Measurements from ENCODE around the gene NUP62CL. TPM values are rescaled to one million over a fixed set of nuclear protein-coding genes. Genes with fewer than 3 reads are reported as not detected.
A peak's percentile ranks its signal among the peaks of the same experiment; 100 is the strongest.

NUP62CL gene
- total and polyA plus RNA-seq, 2 of the 13 experiments (the other 11 are each of a cell fraction or from before 2014, with no cell fraction given), result 4.2 to 5.8 TPM

GRCh38 chrX:107205770-107206696, at the start of gene NUP62CL, which contains the start of gene DNAAF6 (continued):
- TF ChIP-seq DRAP1 (CRISPR knock-in tag; IDR thresholded peaks at IDR 0.05), result peak; percentile 68
- TF ChIP-seq MIER3 (CRISPR knock-in tag; IDR thresholded peaks at IDR 0.05; ENCODE audit: borderline replicate concordance), result no peak
- peak; percentile 40; the same call in 1 of the 2 replicates for TF ChIP-seq ZFY (CRISPR knock-in tag; IDR thresholded peaks at IDR 0.05)
- TF ChIP-seq NFE2L2 (IDR thresholded peaks at IDR 0.05; ENCODE audit: low read length), result no peak
- 0 out of 2 replicates have a peak, but pooled peaks have one; percentile 22 for TF ChIP-seq CHD4 (IDR thresholded peaks at IDR 0.05; ENCODE audit: borderline replicate concordance, low read length)
- no peak for TF ChIP-seq ZNF629 (CRISPR knock-in tag; conservative IDR thresholded peaks at IDR 0.05)
- peak; percentile 80 for TF ChIP-seq NFYC (CRISPR knock-in tag; IDR thresholded peaks at IDR 0.05)
- TF ChIP-seq ZSCAN30 (CRISPR knock-in tag; IDR thresholded peaks at IDR 0.05), result no peak
- TF ChIP-seq ZNF124 (CRISPR knock-in tag; IDR thresholded peaks at IDR 0.05), result no peak
- TF ChIP-seq RORA (CRISPR knock-in tag; IDR thresholded peaks at IDR 0.05), result no peak
- no peak for TF ChIP-seq ZNF414 (CRISPR knock-in tag; IDR thresholded peaks at IDR 0.05)
- TF ChIP-seq MXD1 (CRISPR knock-in tag; IDR thresholded peaks at IDR 0.05), result no peak
- peak; percentile 15; the same call in 1 of the 2 replicates for TF ChIP-seq E2F1 (CRISPR knock-in tag; IDR thresholded peaks at IDR 0.05)
- TF ChIP-seq SKIL (CRISPR knock-in tag; IDR thresholded peaks at IDR 0.05; ENCODE audit: borderline replicate concordance), result no peak
- TF ChIP-seq CREB1 (IDR thresholded peaks at IDR 0.05), result no peak
- TF ChIP-seq CREB1 (CRISPR knock-in tag; IDR thresholded peaks at IDR 0.05), result peak; percentile 55; the same call in 1 of the 2 replicates
- no peak for TF ChIP-seq ZNF274 (CRISPR knock-in tag; IDR thresholded peaks at IDR 0.05)
- TF ChIP-seq ZNF446 (CRISPR knock-in tag; IDR thresholded peaks at IDR 0.05), result no peak
- TF ChIP-seq REL (CRISPR knock-in tag; conservative IDR thresholded peaks at IDR 0.05), result no peak
- no peak for TF ChIP-seq SKI (IDR thresholded peaks at IDR 0.05; ENCODE audit: partially characterized antibody)
- TF ChIP-seq NRL (CRISPR knock-in tag; IDR thresholded peaks at IDR 0.05; ENCODE audit: borderline replicate concordance), result 0 out of 2 replicates have a peak, but pooled peaks have one; percentile 50
- peak; percentile 46 to 70; a peak in 3 of 4 replicates for TF ChIP-seq POLR2A (IDR thresholded peaks at IDR 0.05; ENCODE audit: insufficient read depth in 1 of 2, low read depth in 2 of 2, low read length in 2 of 2)

Measured in HepG2 (cell line).